ENCODE measurements around the gene GPC1.

Gene GPC1

DNA sequence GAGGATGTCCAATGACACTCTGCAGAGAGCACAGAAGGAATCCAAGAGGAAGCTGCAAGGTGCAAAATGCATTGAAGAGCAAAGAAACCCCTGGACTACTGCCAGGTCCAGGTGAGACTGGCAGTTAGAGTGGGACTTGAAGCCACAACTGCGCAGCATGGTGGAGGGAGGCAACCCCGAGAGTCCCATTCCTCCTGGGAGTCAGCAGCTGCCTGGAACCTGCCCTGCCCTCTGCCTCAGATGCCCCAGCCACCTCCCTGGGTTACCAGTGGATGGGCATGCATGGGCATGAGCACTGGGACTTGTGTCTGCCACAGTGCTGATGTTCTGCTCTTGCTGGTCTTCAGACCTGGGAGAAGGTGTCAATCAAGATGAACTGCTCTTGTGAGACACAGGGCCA is 79.2 kb downstream of the GPC1 start (continued):
- TF ChIP-seq, protein P1, sequence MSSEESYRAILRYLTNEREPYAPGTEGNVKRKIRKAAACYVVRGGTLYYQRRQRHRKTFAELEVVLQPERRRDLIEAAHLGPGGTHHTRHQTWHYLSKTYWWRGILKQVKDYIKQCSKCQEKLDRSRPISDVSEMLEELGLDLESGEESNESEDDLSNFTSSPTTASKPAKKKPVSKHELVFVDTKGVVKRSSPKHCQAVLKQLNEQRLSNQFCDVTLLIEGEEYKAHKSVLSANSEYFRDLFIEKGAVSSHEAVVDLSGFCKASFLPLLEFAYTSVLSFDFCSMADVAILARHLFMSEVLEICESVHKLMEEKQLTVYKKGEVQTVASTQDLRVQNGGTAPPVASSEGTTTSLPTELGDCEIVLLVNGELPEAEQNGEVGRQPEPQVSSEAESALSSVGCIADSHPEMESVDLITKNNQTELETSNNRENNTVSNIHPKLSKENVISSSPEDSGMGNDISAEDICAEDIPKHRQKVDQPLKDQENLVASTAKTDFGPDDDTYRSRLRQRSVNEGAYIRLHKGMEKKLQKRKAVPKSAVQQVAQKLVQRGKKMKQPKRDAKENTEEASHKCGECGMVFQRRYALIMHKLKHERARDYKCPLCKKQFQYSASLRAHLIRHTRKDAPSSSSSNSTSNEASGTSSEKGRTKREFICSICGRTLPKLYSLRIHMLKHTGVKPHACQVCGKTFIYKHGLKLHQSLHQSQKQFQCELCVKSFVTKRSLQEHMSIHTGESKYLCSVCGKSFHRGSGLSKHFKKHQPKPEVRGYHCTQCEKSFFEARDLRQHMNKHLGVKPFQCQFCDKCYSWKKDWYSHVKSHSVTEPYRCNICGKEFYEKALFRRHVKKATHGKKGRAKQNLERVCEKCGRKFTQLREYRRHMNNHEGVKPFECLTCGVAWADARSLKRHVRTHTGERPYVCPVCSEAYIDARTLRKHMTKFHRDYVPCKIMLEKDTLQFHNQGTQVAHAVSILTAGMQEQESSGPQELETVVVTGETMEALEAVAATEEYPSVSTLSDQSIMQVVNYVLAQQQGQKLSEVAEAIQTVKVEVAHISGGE (tag by site-specific recombination; conservative IDR thresholded peaks at IDR 0.05; ENCODE audit: low read depth) = no peak

DNA sequence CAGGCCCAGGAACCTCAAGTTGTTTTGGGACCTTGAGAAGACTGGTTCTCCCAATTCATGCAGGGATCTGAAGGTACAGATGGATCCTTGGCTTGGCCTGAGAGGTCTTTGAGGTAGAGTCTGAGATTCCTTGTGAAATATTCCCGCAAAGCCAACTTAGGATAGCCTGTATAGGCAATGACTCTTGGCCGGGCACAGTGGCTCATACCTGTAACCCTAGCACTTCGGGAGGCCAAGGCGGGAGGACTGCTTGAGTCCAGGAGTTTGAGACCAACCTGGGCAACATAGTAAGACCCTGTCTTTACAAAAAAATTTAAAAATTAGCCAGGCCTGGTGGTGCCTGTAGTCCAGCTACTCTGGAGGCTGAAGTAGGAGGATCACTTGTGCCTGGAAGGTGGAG is 81.9 kb downstream of the GPC1 start:
- peaks cover 0 to 2% of the 10 kb centered on the region in 2 experiments; a peak in 1 of 3 replicates for H3K36me3 ChIP-seq (ENCODE audit: control insufficient read depth in 2 of 2, insufficient read depth in 1 of 2, low read length in 2 of 2)
- H3K4me1 ChIP-seq (ENCODE audit: control insufficient read depth, insufficient read depth, low read length) = no peaks in the 10 kb centered on the region
- TF ChIP-seq ZNF175 (tag by site-specific recombination; IDR thresholded peaks at IDR 0.05) (no peak), GLIS2 (tag by site-specific recombination; IDR thresholded peaks at IDR 0.05) (no peak), ZNF433 (tag by site-specific recombination; IDR thresholded peaks at IDR 0.05; ENCODE audit: low read depth) (no peak), ZNF354C (tag by site-specific recombination; IDR thresholded peaks at IDR 0.05; ENCODE audit: borderline replicate concordance, low read depth) (no peak), ZBTB48 (tag by site-specific recombination; IDR thresholded peaks at IDR 0.05) (no peak), GLI4 (tag by site-specific recombination; IDR thresholded peaks at IDR 0.05) (no peak), ZNF670 (tag by site-specific recombination; IDR thresholded peaks at IDR 0.05; ENCODE audit: low read depth) (no peak), ZFHX2 (tag by site-specific recombination; conservative IDR thresholded peaks at IDR 0.05) (no peak), KLF9 (tag by site-specific recombination; IDR thresholded peaks at IDR 0.05; ENCODE audit: low read depth) (no peak), ZNF830 (tag by site-specific recombination; IDR thresholded peaks at IDR 0.05; ENCODE audit: low read depth) (no peak), MYNN (tag by site-specific recombination; IDR thresholded peaks at IDR 0.05; ENCODE audit: borderline replicate concordance) (no peak), ZNF266 (tag by site-specific recombination; IDR thresholded peaks at IDR 0.05; ENCODE audit: low read depth) (no peak), ZNF624 (tag by site-specific recombination; IDR thresholded peaks at IDR 0.05) (no peak), ZNF174 (tag by site-specific recombination; IDR thresholded peaks at IDR 0.05) (no peak)
- TF ChIP-seq, protein P2, sequence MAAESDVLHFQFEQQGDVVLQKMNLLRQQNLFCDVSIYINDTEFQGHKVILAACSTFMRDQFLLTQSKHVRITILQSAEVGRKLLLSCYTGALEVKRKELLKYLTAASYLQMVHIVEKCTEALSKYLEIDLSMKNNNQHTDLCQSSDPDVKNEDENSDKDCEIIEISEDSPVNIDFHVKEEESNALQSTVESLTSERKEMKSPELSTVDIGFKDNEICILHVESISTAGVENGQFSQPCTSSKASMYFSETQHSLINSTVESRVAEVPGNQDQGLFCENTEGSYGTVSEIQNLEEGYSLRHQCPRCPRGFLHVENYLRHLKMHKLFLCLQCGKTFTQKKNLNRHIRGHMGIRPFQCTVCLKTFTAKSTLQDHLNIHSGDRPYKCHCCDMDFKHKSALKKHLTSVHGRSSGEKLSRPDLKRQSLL (tag by site-specific recombination; IDR thresholded peaks at IDR 0.05) = no peak
- no peak overlapping the region for H3K4me3 ChIP-seq (ENCODE audit: low read depth, low read length)
- H3K9me3 ChIP-seq (ENCODE audit: control insufficient read depth, insufficient read depth, low read depth, low read length) = no peaks in the 10 kb centered on the region
- ChIA-PET CTCF (interaction anchor here (0.6 kb wide), 1 partner anchor 285 kb away, joined by 3 read pairs; no protein-coding TSS in a partner anchor), POLR2A (no interaction called here)
- H3K27ac ChIP-seq (ENCODE audit: extremely low read depth, low read depth, low read length) = no peak overlapping the region

Measured in HEK293 (cell line).